GM12878 (cell line): ENCODE results near the gene FGGY. TPM values are rescaled to one million over a fixed set of nuclear protein-coding genes. Genes with fewer than 3 reads are reported as not detected.

Experiments
- ATAC-seq: fragments of 200-7000 bp; cut with Tn5 transposase; 3 replicates; pipeline ENCODE4 v1.9.1; 2020; ENCODE audit warnings: mild to moderate bottlenecking, moderate library complexity
- BruUV-seq: library from RNA; stranded (reverse); fragments of 400-500 nt; replicated peaks from 2 replicates; lab custom pipeline; 2021; lab: Mats Ljungman, UMichigan
- CTCF ChIA-PET: fragments of 300-600 bp; sonication (Branson Sonifier 250); formaldehyde crosslinking; extraction: SDS; loops from one replicate; lab custom pipeline; 2021; ENCODE audit warnings: inconsistent platforms; lab: Yijun Ruan, JAX
- POLR2A ChIA-PET: fragments of 350-600 bp; formaldehyde crosslinking; extraction: SDS; loops from one replicate; lab custom pipeline; 2021; ENCODE audit warnings: inconsistent platforms; lab: Charles Lee
- RAD21 ChIA-PET: fragments of 300-600 bp; sonication (Branson Sonifier 250); formaldehyde crosslinking; loops from one replicate; lab custom pipeline; 2023; ENCODE audit warnings: antibody characterized with exemption; ENCODE audit not compliant: unreplicated experiment; lab: Charles Lee
- SMC1A ChIA-PET: fragments of 300-600 bp; sonication (Branson Sonifier 250); formaldehyde crosslinking; loops from one replicate; lab custom pipeline; 2023; ENCODE audit not compliant: unreplicated experiment, uncharacterized antibody; lab: Charles Lee
- DNase-seq: peaks from one replicate; pipeline ENCODE4 v3.0.0-alpha.2; 2011; ENCODE audit warnings: low read depth, low spot score
- FAIRE-seq: peaks from 3 replicates; lab custom pipeline; 2011; peaks lifted over from hg19 to GRCh38; lab: Jason Lieb, UNC
- H2AFZ ChIP-seq: 2 replicates; pipeline ENCODE4 v1.6.0; 2011; ENCODE audit warnings: low read depth, low read length, control low read depth; ENCODE audit not compliant: control insufficient read depth
- H3K27ac ChIP-seq: 2 replicates; pipeline ENCODE4 v1.5.1; 2011; ENCODE audit warnings: control low read depth; ENCODE audit not compliant: control insufficient read depth, insufficient read depth
- H3K27me3 ChIP-seq, 2 experiments: replicated peaks in 1 of 2; 2 replicates each; pipeline versions ENCODE4 v1.6.0 to v1.6.1; 2011; ENCODE audit warnings: low read length in 1 of 2; ENCODE audit not compliant: control insufficient read depth in 2 of 2, insufficient read depth in 2 of 2
- H3K36me3 ChIP-seq, 2 experiments: 2 replicates each; pipeline ENCODE4 v1.5.1; 2011; ENCODE audit warnings: low read length in 1 of 2; ENCODE audit not compliant: control insufficient read depth in 2 of 2, insufficient read depth in 2 of 2
- H3K4me1 ChIP-seq: 2 replicates; pipeline ENCODE4 v1.6.1; 2011; ENCODE audit warnings: mild to moderate bottlenecking, low read length, moderate library complexity, mixed read lengths; ENCODE audit not compliant: control insufficient read depth, insufficient read depth
- H3K4me2 ChIP-seq: 2 replicates; pipeline ENCODE4 v1.6.0; 2011; ENCODE audit warnings: control low read depth; ENCODE audit not compliant: control insufficient read depth, insufficient read depth
- H3K4me3 ChIP-seq: fragments of 200-600 bp; sonication (generic); 2 replicates; pipeline ENCODE4 v1.5.1; 2016
- H3K79me2 ChIP-seq: 2 replicates; pipeline ENCODE4 v1.6.0; 2011; ENCODE audit warnings: low read length; ENCODE audit not compliant: control insufficient read depth, insufficient read depth
- H3K9ac ChIP-seq: 2 replicates; pipeline ENCODE4 v1.8.0; 2011; ENCODE audit warnings: low read length, control low read depth, mixed read lengths; ENCODE audit not compliant: control insufficient read depth, insufficient read depth
- H3K9me3 ChIP-seq: replicated peaks from 3 replicates; pipeline ENCODE4 v1.5.1; 2011; ENCODE audit warnings: mild to moderate bottlenecking, low read length; ENCODE audit not compliant: control insufficient read depth, insufficient read depth
- H4K20me1 ChIP-seq: 2 replicates; pipeline ENCODE4 v1.6.0; 2011; ENCODE audit not compliant: control insufficient read depth, insufficient read depth
- EP300 ChIP-seq, 2 experiments: fragments of 150-350 bp in 1 of 2; IDR thresholded peaks; 2 replicates each; pipeline ENCODE4 v1.6.1; 2011 to 2012; ENCODE audit warnings: low read depth in 2 of 2, low read length in 2 of 2, borderline replicate concordance in 1 of 2, improper control_type of control experiment in 1 of 2, inconsistent platforms in 1 of 2; ENCODE audit not compliant: control insufficient read depth in 1 of 2
- NFIC ChIP-seq: IDR thresholded peaks from 2 replicates; pipeline ENCODE4 v1.6.1; 2012; ENCODE audit warnings: low read depth, mild to moderate bottlenecking, inconsistent platforms, low read length, moderate library complexity
- PAX8 ChIP-seq: fragments of 450-650 bp; IDR thresholded peaks from 2 replicates; pipeline ENCODE4 v1.6.1; 2017; ENCODE audit warnings: mild to moderate bottlenecking, moderate library complexity
- PML ChIP-seq: IDR thresholded peaks from 2 replicates; pipeline ENCODE4 v1.6.1; 2012; ENCODE audit warnings: low read length, inconsistent platforms
- RCOR1 ChIP-seq: conservative IDR thresholded peaks from 2 replicates; pipeline ENCODE4 v1.6.1; 2012; ENCODE audit warnings: low read depth, low read length, improper control_type of control experiment
- SP1 ChIP-seq: IDR thresholded peaks from one replicate; pipeline ENCODE4 v1.6.1; 2011; ENCODE audit warnings: low read depth, low read length
- SREBF2 ChIP-seq: IDR thresholded peaks from 2 replicates; pipeline ENCODE4 v1.6.1; 2012; ENCODE audit warnings: mild to moderate bottlenecking, low read length
- TBL1XR1 ChIP-seq: IDR thresholded peaks from 2 replicates; pipeline ENCODE4 v1.6.1; 2012; ENCODE audit warnings: low read depth, low read length, improper control_type of control experiment
- ZNF687 ChIP-seq: fragments of 450-650 bp; IDR thresholded peaks from 2 replicates; pipeline ENCODE4 v1.6.1; 2017; ENCODE audit warnings: mild to moderate bottlenecking, moderate library complexity
- WGBS: methylation state at CpG from one replicate; pipeline ENCODE4 v1.1.6; 2016; ENCODE audit warnings: low lambda C conversion rate; ENCODE audit not compliant: insufficient replicate concordance, insufficient coverage; ENCODE audit errors: missing lambda C conversion rate; 5-methylcytosine and 5-hydroxymethylcytosine counted together
- in situ Hi-C: fragments of 300-500 bp; cut with MboI; formaldehyde crosslinking; loops from 9 replicates; pipeline ENCODE4 v1.14.3; 2018; ENCODE audit warnings: mixed read lengths
- intact Hi-C: fragments of 100-400 bp; cut with micrococcal nuclease; formaldehyde crosslinking; loops from one replicate; pipeline ENCODE4 v1.14.2; 2022; ENCODE audit not compliant: unreplicated experiment
- polyA plus RNA-seq, 11 experiments: library from polyadenylated mRNA; depleted of rRNA in 4 of 11; unstranded in 6 of 11; stranded (reverse) in 5 of 11; fragments of >200 nt; fragmentation: Nextera tagmentation in 4 of 11; fragmentation: Illumina TruSeq in 1 of 11; extraction: Ambion mirVana in 4 of 11; extraction: Trizol in 1 of 11; gene quantifications; 1 replicate in 1 of 11; 2 replicates in 10 of 11; pipeline versions ENCODE4 v1.2.1 to v1.2.3, GENCODE V29; 2011 to 2016; ENCODE audit warnings: inconsistent platforms in 2 of 11, missing spikeins in 2 of 11, low read depth in 1 of 11
- total RNA-seq, 4 experiments: library from RNA; depleted of rRNA in 3 of 4; stranded (reverse); fragments of >200 nt in 3 of 4; fragmentation: Illumina TruSeq in 1 of 4; extraction: Trizol in 1 of 4; gene quantifications; 2 replicates each; pipeline versions ENCODE4 v1.2.1 to v1.2.3, GENCODE V29; 2013 to 2021
- TF ChIP-seq, protein P1 (sequence below): fragments of 450-650 bp; IDR thresholded peaks from 2 replicates; pipeline ENCODE4 v1.6.1; 2017; ENCODE audit warnings: mild to moderate bottlenecking
- TF ChIP-seq, protein P2 (sequence below): IDR thresholded peaks from 2 replicates; pipeline ENCODE4 v1.6.1; 2011; ENCODE audit warnings: low read depth, mild to moderate bottlenecking, low read length, moderate library complexity, borderline replicate concordance; ENCODE audit errors: extremely low read depth

Gene FGGY
- total and polyA plus RNA-seq, 10 of the 15 experiments (the other 5 are each of a cell fraction or from before 2014, with no cell fraction given), result 6.2 to 11.9 (median 7.5) TPM

DNA sequence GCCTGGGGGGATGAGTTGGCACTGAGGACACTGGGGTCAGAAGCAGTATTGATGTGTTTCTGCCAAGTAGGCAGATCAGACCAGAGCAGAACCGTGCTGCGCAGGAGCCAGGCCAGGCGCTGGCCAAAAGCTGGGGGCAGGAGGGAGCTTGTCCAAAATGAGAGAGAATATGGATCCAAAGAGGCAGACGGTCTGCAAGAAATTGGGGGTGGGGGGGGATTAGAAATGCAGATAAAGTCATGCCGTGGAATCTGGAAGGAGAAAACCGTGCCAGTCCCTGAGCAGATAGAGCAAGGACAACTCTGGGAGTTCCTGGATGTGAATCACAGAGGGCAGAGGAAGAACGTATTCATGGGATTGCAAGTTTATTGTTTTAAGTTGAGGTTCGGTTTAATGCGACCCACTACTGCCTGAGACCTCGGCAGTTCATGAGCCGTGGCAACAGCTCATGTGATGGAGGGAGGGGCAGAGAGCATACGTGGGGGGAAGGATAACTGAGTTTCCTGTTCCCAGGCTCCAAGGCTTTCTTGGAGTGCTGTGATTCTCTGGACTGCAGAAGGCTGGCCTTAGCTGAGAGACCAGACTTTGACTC, 224.0 kb downstream of the FGGY start:
- in situ Hi-C loops, result no loop called here

More for the DNA sequence above, 224.0 kb downstream of the FGGY start:
- Histone ChIP-seq H2AFZ (no peak overlapping the region), H3K36me3 (no peaks in the 10 kb centered on the region), H3K9ac (no peak overlapping the region), H3K9me3 (no peaks in the 10 kb centered on the region), H3K27ac (no peak overlapping the region)
- SMC1A ChIA-PET, result interaction anchor here (1.5 kb wide), 1 partner anchor 11 kb away, joined by 3 read pairs; no protein-coding TSS in a partner anchor
- no peak for ATAC-seq
- no peak for TF ChIP-seq EP300 (IDR thresholded peaks at IDR 0.05; ENCODE audit: borderline replicate concordance in 1 of 2, control insufficient read depth in 1 of 2, low read depth in 2 of 2, low read length in 2 of 2)
- TF ChIP-seq, protein P1, sequence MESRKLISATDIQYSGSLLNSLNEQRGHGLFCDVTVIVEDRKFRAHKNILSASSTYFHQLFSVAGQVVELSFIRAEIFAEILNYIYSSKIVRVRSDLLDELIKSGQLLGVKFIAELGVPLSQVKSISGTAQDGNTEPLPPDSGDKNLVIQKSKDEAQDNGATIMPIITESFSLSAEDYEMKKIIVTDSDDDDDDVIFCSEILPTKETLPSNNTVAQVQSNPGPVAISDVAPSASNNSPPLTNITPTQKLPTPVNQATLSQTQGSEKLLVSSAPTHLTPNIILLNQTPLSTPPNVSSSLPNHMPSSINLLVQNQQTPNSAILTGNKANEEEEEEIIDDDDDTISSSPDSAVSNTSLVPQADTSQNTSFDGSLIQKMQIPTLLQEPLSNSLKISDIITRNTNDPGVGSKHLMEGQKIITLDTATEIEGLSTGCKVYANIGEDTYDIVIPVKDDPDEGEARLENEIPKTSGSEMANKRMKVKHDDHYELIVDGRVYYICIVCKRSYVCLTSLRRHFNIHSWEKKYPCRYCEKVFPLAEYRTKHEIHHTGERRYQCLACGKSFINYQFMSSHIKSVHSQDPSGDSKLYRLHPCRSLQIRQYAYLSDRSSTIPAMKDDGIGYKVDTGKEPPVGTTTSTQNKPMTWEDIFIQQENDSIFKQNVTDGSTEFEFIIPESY, result no peak
- no peak for TF ChIP-seq PML
- no peak for TF ChIP-seq NFIC
- no peak for TF ChIP-seq SP1
- no peak for TF ChIP-seq RCOR1
- no peak for TF ChIP-seq PAX8
- TF ChIP-seq, protein P2, sequence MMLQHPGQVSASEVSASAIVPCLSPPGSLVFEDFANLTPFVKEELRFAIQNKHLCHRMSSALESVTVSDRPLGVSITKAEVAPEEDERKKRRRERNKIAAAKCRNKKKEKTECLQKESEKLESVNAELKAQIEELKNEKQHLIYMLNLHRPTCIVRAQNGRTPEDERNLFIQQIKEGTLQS, result no peak
- TF ChIP-seq TBL1XR1, result no peak
- no peak for TF ChIP-seq ZNF687
- TF ChIP-seq SREBF2, result no peak
- TF ChIP-seq, all 136 proteins: peak for 0
- CTCF ChIA-PET, result interaction anchor here (1.0 kb wide), 1 partner anchor 9 kb away, joined by 3 read pairs; no protein-coding TSS in a partner anchor
- Histone ChIP-seq H4K20me1 (no peaks in the 10 kb centered on the region), H3K27me3 (no peaks in the 10 kb centered on the region), H3K79me2 (no peaks in the 10 kb centered on the region), H3K4me3 (no peak overlapping the region), H3K4me1 (no peaks in the 10 kb centered on the region), H3K4me2 (no peak overlapping the region)
- no peak for FAIRE-seq
- POLR2A ChIA-PET, result no interaction called here
- RAD21 ChIA-PET, result interaction anchor here (0.6 kb wide), 1 partner anchor 136 kb away, joined by 3 read pairs; no protein-coding TSS in a partner anchor
- no TSS peak for BruUV-seq
- intact Hi-C loops, result no loop called here
- WGBS, result 73% methylated on average over 12 of the region's 12 CpGs
- DNase-seq, result no peak
